Esophagus squamous epithelium (tissue), 5 donors: ENCODE results near the gene ATG4B. TPM values are rescaled to one million over a fixed set of nuclear protein-coding genes. Genes with fewer than 3 reads are reported as not detected.

ENCODE experiments used
- DNase-seq: peaks from one replicate; lab custom pipeline; 2025; lab: John Stamatoyannopoulos, UW
- H3K27ac ChIP-seq, 4 donors: fragments of 200-600 bp; sonication (generic); one replicate each; pipeline ENCODE4 v1.5.1; 2016 to 2019; ENCODE audit warnings: mild to moderate bottlenecking in 1 of 4
- H3K27me3 ChIP-seq, 4 donors: fragments of 200-600 bp; sonication (generic); 1 replicate in 3 of 4; 2 replicates in 1 of 4; pipeline versions ENCODE4 v1.5.1 to v1.6.0; 2017 to 2021; ENCODE audit warnings: antibody characterized with exemption in 1 of 4
- H3K36me3 ChIP-seq, 3 donors: fragments of 200-600 bp; sonication (generic); one replicate each; pipeline ENCODE4 v1.5.1; 2016 to 2019
- H3K4me1 ChIP-seq, 3 donors: fragments of 200-600 bp; sonication (generic); one replicate each; pipeline ENCODE4 v1.5.1; 2017 to 2019
- H3K4me3 ChIP-seq, 4 donors: fragments of 200-600 bp; sonication (generic); 1 replicate in 3 of 4; 2 replicates in 1 of 4; pipeline ENCODE4 v1.5.1; 2016 to 2019; ENCODE audit warnings: mild to moderate bottlenecking in 2 of 4, moderate library complexity in 1 of 4
- H3K9me3 ChIP-seq, 3 donors: fragments of 200-600 bp; sonication (generic); one replicate each; pipeline ENCODE4 v1.5.1; 2016 to 2019
- POLR2A ChIP-seq, 4 donors: fragments of 450-650 bp; IDR thresholded peaks; one replicate each; pipeline ENCODE4 v1.6.1; 2017; ENCODE audit warnings: antibody characterized with exemption in 4 of 4, mild to moderate bottlenecking in 4 of 4, moderate library complexity in 3 of 4
- WGBS, 2 donors: methylation state at CpG; one replicate each; pipeline ENCODE4 v1.1.5; 2018; 5-methylcytosine and 5-hydroxymethylcytosine counted together
- intact Hi-C: fragments of 100-400 bp; cut with DNase I; formaldehyde crosslinking; loops from one replicate; pipeline ENCODE4 v1.15.0; 2022
- total RNA-seq, 4 donors: library from RNA; depleted of rRNA; stranded (reverse); fragments of >200 nt; gene quantifications; one replicate each; pipeline ENCODE4 v1.1.0, GENCODE V29; 2016
- TF ChIP-seq, protein P1 (sequence below), 6 experiments: fragments of 450-650 bp in 4 of 6; fragments of 200-600 bp in 2 of 6; sonication (generic) in 2 of 6; IDR thresholded peaks; one replicate each; pipeline ENCODE4 v1.5.1; 2016 to 2019; ENCODE audit warnings: antibody characterized with exemption in 6 of 6, mild to moderate bottlenecking in 4 of 6, moderate library complexity in 4 of 6
- donor health status: DM: yes; HTN: yes; CAD: no.

ATG4B gene
- total RNA-seq, 4 donors from 2014 or later, result 33.0 to 60.9 (median 45.6) TPM

DNA sequence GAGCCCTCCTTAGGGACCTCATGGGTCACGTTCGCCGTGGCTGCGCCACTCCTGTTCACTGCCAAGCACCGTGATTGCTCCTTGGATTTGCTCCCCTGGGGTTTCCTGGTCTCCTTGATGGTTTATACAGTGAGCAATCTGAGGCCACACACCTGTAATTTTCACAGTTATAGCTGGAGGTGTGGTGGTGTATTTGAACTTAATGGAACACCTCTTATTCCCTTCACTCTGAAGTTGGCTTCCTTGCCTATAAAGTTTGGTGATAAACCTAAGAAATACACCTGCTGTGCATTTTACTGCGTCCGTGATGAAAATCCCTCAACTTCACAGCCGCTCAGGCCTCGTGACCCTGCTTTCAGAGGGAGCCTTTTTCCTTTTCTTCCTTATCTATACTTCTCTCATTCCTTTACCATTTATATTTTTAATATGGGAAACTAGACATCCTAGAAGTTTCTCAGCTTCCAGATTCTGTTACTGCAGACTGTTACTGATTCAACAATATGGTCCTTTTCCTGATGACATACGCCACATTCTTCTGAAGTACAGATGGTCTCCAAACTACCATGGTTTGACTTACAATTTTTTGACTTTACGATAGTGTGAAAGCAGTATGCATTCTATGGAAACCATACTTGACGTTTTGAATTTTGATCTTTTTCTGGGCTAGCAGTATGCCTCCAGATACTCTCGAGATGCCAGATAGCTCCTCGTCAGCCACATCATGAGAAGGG is 8.6 kb downstream of the ATG4B start:
- intact Hi-C loops, result no loop called here
- Histone ChIP-seq H3K27me3 (no peaks in the 10 kb centered on the region), H3K4me3 (no peak overlapping the region), H3K27ac (no peak overlapping the region), H3K36me3 (peaks cover 0 to 30% (median 0%) of the 10 kb centered on the region in 3 donors), H3K4me1 (peaks cover 0 to 40% (median 0%) of the 10 kb centered on the region in 3 donors), H3K9me3 (no peaks in the 10 kb centered on the region)
- TF ChIP-seq, protein P1, sequence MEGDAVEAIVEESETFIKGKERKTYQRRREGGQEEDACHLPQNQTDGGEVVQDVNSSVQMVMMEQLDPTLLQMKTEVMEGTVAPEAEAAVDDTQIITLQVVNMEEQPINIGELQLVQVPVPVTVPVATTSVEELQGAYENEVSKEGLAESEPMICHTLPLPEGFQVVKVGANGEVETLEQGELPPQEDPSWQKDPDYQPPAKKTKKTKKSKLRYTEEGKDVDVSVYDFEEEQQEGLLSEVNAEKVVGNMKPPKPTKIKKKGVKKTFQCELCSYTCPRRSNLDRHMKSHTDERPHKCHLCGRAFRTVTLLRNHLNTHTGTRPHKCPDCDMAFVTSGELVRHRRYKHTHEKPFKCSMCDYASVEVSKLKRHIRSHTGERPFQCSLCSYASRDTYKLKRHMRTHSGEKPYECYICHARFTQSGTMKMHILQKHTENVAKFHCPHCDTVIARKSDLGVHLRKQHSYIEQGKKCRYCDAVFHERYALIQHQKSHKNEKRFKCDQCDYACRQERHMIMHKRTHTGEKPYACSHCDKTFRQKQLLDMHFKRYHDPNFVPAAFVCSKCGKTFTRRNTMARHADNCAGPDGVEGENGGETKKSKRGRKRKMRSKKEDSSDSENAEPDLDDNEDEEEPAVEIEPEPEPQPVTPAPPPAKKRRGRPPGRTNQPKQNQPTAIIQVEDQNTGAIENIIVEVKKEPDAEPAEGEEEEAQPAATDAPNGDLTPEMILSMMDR (IDR thresholded peaks at IDR 0.05), result no peak
- DNase-seq, result no peak
- WGBS, 2 donors, result 88 to 95% methylated on average over 14 of the region's 14 CpGs

DNA sequence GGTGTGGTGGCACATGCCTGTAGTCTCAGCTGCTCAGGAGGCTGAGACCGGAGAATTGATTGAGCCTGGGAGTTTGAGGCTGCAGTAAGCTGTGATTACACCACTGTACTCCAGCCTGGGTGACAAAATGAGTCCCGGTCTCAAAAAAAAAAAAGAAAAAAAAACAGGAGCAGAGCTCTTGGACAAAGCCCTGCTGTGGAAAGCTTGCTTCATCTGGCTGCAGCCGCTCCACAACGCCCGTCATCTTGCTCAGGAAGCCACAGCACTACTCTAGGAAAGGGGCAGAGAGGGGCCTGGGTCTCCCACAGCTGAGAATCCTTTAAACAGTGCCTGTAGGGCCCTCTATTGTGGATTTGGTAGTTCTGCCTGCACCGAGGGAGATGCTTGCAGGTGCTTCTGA is 11.0 kb downstream of the ATG4B start:
- Histone ChIP-seq H3K27ac (no peak overlapping the region), H3K36me3 (peaks cover 0 to 54% (median 17%) of the 10 kb centered on the region in 3 donors), H3K27me3 (no peaks in the 10 kb centered on the region), H3K4me1 (peaks cover 0 to 26% (median 0%) of the 10 kb centered on the region in 3 donors), H3K9me3 (no peaks in the 10 kb centered on the region), H3K4me3 (no peak overlapping the region)
- DNase-seq, result no peak
- TF ChIP-seq, protein P1 (IDR thresholded peaks at IDR 0.05), result no peak
- TF ChIP-seq POLR2A (IDR thresholded peaks at IDR 0.05), result no peak
- 69 to 77% methylated on average over 6 of the region's 6 CpGs for WGBS, 2 donors
- intact Hi-C loops, result no loop called here

DNA sequence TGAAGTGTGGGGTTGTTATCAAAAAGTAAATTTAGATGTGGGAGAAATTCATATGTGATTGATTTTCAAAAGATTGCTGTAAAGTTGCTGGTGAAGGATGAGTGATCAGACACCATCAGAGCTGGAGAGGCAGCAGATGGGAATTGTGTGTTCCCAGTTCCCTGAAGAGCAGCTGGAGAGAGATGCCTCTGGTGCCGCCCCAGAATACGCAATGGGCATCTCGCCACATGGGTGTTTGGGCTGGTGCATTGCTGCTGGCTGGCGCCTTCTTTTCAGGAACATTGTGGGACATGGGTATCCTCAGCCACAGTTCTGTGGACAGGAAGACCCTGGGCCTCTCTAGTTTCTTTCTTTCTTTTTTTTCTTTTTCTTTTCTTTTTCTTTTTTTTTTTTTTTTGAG is 11.9 kb downstream of the ATG4B start:
- DNase-seq, result no peak
- TF ChIP-seq POLR2A (IDR thresholded peaks at IDR 0.05), result no peak
- TF ChIP-seq, protein P1 (IDR thresholded peaks at IDR 0.05), result no peak
- no peak overlapping the region for H3K4me3 ChIP-seq
- H3K9me3 ChIP-seq, result no peaks in the 10 kb centered on the region
- H3K27me3 ChIP-seq, result no peaks in the 10 kb centered on the region
- 73 to 81% methylated on average over 4 of the region's 4 CpGs for whole genome bisulfite sequencing, 2 donors
- intact Hi-C loops, result no loop called here
- peaks cover 0 to 26% (median 0%) of the 10 kb centered on the region in 3 donors for H3K4me1 ChIP-seq
- no peak overlapping the region for H3K27ac ChIP-seq
- peaks cover 0 to 57% (median 20%) of the 10 kb centered on the region in 3 donors for H3K36me3 ChIP-seq

DNA sequence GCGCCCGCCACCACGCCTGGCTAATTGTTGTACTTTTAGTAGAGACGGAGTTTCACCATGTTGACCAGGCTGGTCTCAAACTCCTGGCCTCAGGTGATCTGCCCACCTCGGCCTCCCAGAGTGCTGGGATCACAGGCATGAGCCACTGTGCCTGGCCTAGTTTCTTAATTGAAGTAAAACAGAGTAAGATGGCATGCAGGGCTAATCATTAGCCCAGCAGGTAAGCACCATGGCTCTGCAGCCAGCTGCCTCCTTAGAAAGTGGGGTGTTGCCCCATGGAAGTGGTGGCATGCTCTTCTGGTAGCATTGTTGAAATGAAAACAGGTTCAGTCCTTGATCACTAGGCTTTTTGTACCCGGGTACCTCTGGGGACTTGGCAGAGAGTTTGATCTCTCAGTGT is 12.4 kb downstream of the ATG4B start:
- Histone ChIP-seq H3K9me3 (no peaks in the 10 kb centered on the region), H3K4me1 (peaks cover 0 to 26% (median 0%) of the 10 kb centered on the region in 3 donors), H3K27me3 (no peaks in the 10 kb centered on the region), H3K36me3 (peaks cover 5 to 63% (median 25%) of the 10 kb centered on the region in 3 donors), H3K4me3 (no peak overlapping the region), H3K27ac (no peak overlapping the region)
- WGBS, 2 donors, result 40 to 100% methylated on average over 1 to 4 of the region's 6 CpGs
- no peak for DNase-seq
- TF ChIP-seq, protein P1 (IDR thresholded peaks at IDR 0.05), result no peak
- no peak for TF ChIP-seq POLR2A (IDR thresholded peaks at IDR 0.05)
- intact Hi-C loops, result no loop called here

DNA sequence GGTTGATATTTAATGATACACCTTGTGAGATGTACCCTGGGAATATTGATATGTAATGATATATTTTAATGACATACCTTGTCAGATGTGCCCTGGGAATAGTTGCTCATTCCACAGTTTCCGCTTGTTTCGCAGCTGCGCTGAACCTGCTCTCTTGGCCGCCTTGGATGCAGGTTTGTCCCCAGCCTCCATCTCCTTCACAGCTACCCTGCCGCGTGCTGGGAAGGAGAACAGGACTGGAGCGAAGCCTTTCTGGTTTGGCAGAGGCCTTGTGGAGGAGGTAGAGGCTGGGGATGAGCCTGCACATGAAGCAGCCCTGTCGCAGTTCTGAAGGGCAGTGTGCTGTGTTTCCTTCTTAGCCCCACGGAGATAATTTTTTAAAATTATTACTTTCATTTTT is 14.6 kb downstream of the ATG4B start:
- no peak for TF ChIP-seq POLR2A (IDR thresholded peaks at IDR 0.05)
- TF ChIP-seq, protein P1 (IDR thresholded peaks at IDR 0.05), result no peak
- H3K9me3 ChIP-seq, result no peaks in the 10 kb centered on the region
- peaks cover 0 to 21% (median 0%) of the 10 kb centered on the region in 3 donors for H3K4me1 ChIP-seq
- DNase-seq, result no peak
- H3K4me3 ChIP-seq, result no peak overlapping the region
- intact Hi-C loops, result no loop called here
- 95% methylated on average over 6 to 9 of the region's 9 CpGs for WGBS, 2 donors
- no peak overlapping the region for H3K27ac ChIP-seq
- no peaks in the 10 kb centered on the region for H3K27me3 ChIP-seq
- H3K36me3 ChIP-seq, result peaks cover 17 to 72% (median 36%) of the 10 kb centered on the region in 3 donors
